GM23248 (cell line): Measurements from ENCODE around the gene KCNG2. TPM values are rescaled to one million over a fixed set of nuclear protein-coding genes. Genes with fewer than 3 reads are reported as not detected.
A peak's percentile ranks its signal among the peaks of the same experiment; 100 is the strongest.

Experiments used
- DNase-seq: peaks from one replicate; pipeline ENCODE4 v3.0.0-alpha.2; 2015
- H2AFZ ChIP-seq: fragments of 200-600 bp; sonication (generic); 2 replicates; pipeline ENCODE4 v1.6.1; 2016; ENCODE audit warnings: antibody characterized with exemption
- H3F3A ChIP-seq: fragments of 200-600 bp; sonication (generic); 2 replicates; pipeline ENCODE4 v1.6.1; 2016; ENCODE audit warnings: mild to moderate bottlenecking, antibody characterized with exemption, mixed run types; ENCODE audit not compliant: insufficient read depth
- H3K27ac ChIP-seq: fragments of 200-600 bp; sonication (generic); 2 replicates; pipeline ENCODE4 v1.5.1; 2016; ENCODE audit warnings: mild to moderate bottlenecking
- H3K27me3 ChIP-seq: fragments of 200-600 bp; sonication (generic); replicated peaks from 2 replicates; pipeline ENCODE4 v1.6.1; 2016; ENCODE audit warnings: mild to moderate bottlenecking; ENCODE audit not compliant: insufficient read depth
- H3K36me3 ChIP-seq: fragments of 200-600 bp; sonication (generic); 2 replicates; pipeline ENCODE4 v1.6.1; 2016; ENCODE audit warnings: low read depth, mild to moderate bottlenecking
- H3K4me1 ChIP-seq: fragments of 200-600 bp; sonication (generic); 2 replicates; pipeline ENCODE4 v1.6.1; 2016; ENCODE audit warnings: mild to moderate bottlenecking; ENCODE audit not compliant: insufficient read depth
- H3K4me2 ChIP-seq: fragments of 200-600 bp; sonication (generic); one replicate; pipeline ENCODE4 v1.6.1; 2016; ENCODE audit warnings: mild to moderate bottlenecking; ENCODE audit not compliant: unreplicated experiment
- H3K4me3 ChIP-seq: fragments of 200-600 bp; sonication (generic); 2 replicates; pipeline ENCODE4 v1.5.1; 2016; ENCODE audit warnings: mild to moderate bottlenecking
- H3K79me2 ChIP-seq: fragments of 200-600 bp; sonication (generic); 2 replicates; pipeline ENCODE4 v1.6.1; 2016; ENCODE audit warnings: mild to moderate bottlenecking; ENCODE audit not compliant: insufficient read depth
- H3K9ac ChIP-seq: fragments of 200-600 bp; sonication (generic); 2 replicates; pipeline ENCODE4 v1.6.1; 2016; ENCODE audit warnings: mild to moderate bottlenecking
- H3K9me2 ChIP-seq: fragments of 200-600 bp; sonication (generic); 2 replicates; pipeline ENCODE4 v1.6.1; 2016; ENCODE audit warnings: mixed run types, mild to moderate bottlenecking, moderate library complexity; ENCODE audit not compliant: insufficient read depth
- H3K9me3 ChIP-seq: fragments of 200-600 bp; sonication (generic); one replicate; pipeline ENCODE4 v1.6.1; 2017; ENCODE audit warnings: low read depth
- H4K20me1 ChIP-seq: fragments of 200-600 bp; sonication (generic); 2 replicates; pipeline ENCODE4 v1.6.0; 2016; ENCODE audit not compliant: insufficient read depth
- EZH2 ChIP-seq: fragments of 200-600 bp; sonication (generic); IDR thresholded peaks from 2 replicates; pipeline ENCODE4 v1.6.1; 2018; ENCODE audit warnings: antibody characterized with exemption, mild to moderate bottlenecking; ENCODE audit not compliant: insufficient read depth, poor library complexity, severe bottlenecking
- EZH2phosphoT487 ChIP-seq: fragments of 200-600 bp; sonication (generic); IDR thresholded peaks from 2 replicates; pipeline ENCODE4 v1.6.1; 2018; ENCODE audit warnings: antibody characterized with exemption, moderate library complexity, mild to moderate bottlenecking, low read depth; ENCODE audit not compliant: insufficient read depth
- WGBS, 2 experiments: methylation state at CpG; one replicate each; pipeline ENCODE4 v1.1.6; 2015 to 2017; ENCODE audit warnings: low lambda C conversion rate in 2 of 2, low coverage in 1 of 2; ENCODE audit errors: missing lambda C conversion rate in 2 of 2; 5-methylcytosine and 5-hydroxymethylcytosine counted together
- in situ Hi-C: fragments of 300-500 bp; cut with MboI; formaldehyde crosslinking; loops from 2 replicates; pipeline ENCODE4 v1.15.0; 2020
- polyA plus RNA-seq: library from polyadenylated mRNA; unstranded; fragments of >200 nt; fragmentation: Nextera tagmentation; extraction: Ambion mirVana; gene quantifications from 2 replicates; pipeline ENCODE4 v1.2.1, GENCODE V29; 2016
- total RNA-seq: library from RNA; depleted of rRNA; stranded (reverse); fragments of >200 nt; shearing (Covaris generic); gene quantifications from 2 replicates; pipeline ENCODE4 v1.2.3, GENCODE V29; 2014

The KCNG2 gene
- total and polyA plus RNA-seq, 2 experiments from 2014 or later, result not detected

GRCh38 chr18:79785831-79786230 is 11.9 kb upstream of the KCNG2 start:
- no peaks in the 10 kb centered on the region for H3K36me3 ChIP-seq
- WGBS, 2 experiments, result 65 to 72% methylated on average over 9 to 11 of the region's 12 CpGs
- no peak overlapping the region for H2AFZ ChIP-seq
- DNase-seq, result no peak
- H3K4me1 ChIP-seq, result peaks cover under 1% of the 10 kb centered on the region; the same call in 1 of the 2 replicates
- H4K20me1 ChIP-seq, result no peaks in the 10 kb centered on the region
- H3K79me2 ChIP-seq, result no peaks in the 10 kb centered on the region
- TF ChIP-seq EZH2 (no peak), EZH2phosphoT487 (no peak)
- no peak overlapping the region for H3K27ac ChIP-seq
- no peaks in the 10 kb centered on the region for H3K9me3 ChIP-seq
- no peak overlapping the region for H3K4me3 ChIP-seq
- H3F3A ChIP-seq, result peaks cover under 1% of the 10 kb centered on the region
- peaks cover 22% of the 10 kb centered on the region for H3K27me3 ChIP-seq
- in situ Hi-C loops, result no loop called here
- H3K9me2 ChIP-seq, result no peaks in the 10 kb centered on the region
- H3K4me2 ChIP-seq, result no peak overlapping the region
- no peak overlapping the region for H3K9ac ChIP-seq

DNA sequence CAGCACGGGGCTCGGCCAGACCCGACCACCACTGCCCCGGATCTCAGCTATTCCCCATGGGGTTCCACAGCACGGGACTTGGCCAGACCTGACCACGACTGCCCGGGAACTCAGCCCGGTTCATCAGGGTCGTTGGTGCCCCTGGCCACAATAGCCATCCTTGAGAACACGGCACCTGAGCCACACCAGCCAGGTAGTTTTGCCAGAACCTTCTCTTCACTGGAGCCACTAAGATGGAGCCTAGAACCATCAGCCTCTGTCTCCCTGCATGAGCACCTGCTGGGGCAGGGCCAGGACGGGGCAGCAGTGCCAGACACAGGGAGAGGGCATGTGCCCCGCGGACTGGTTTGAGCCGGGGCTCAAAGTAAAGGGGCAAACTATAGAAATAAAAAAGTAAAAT is 11.4 kb upstream of the KCNG2 start:
- TF ChIP-seq EZH2phosphoT487 (no peak), EZH2 (no peak)
- H3K4me2 ChIP-seq, result no peak overlapping the region
- no peaks in the 10 kb centered on the region for H3K9me3 ChIP-seq
- H3K36me3 ChIP-seq, result no peaks in the 10 kb centered on the region
- no peak overlapping the region for H2AFZ ChIP-seq
- H3K27ac ChIP-seq, result no peak overlapping the region
- H4K20me1 ChIP-seq, result no peaks in the 10 kb centered on the region
- in situ Hi-C loops, result no loop called here
- H3K9ac ChIP-seq, result no peak overlapping the region
- H3K4me1 ChIP-seq, result peaks cover 6% of the 10 kb centered on the region; the same call in 1 of the 2 replicates
- no peak for DNase-seq
- no peaks in the 10 kb centered on the region for H3K79me2 ChIP-seq
- peaks cover 22% of the 10 kb centered on the region for H3K27me3 ChIP-seq
- no peaks in the 10 kb centered on the region for H3K9me2 ChIP-seq
- no peak overlapping the region for H3K4me3 ChIP-seq
- WGBS, 2 experiments, result 78 to 82% methylated on average over 9 to 14 of the region's 14 CpGs
- peaks cover 5% of the 10 kb centered on the region for H3F3A ChIP-seq

DNA sequence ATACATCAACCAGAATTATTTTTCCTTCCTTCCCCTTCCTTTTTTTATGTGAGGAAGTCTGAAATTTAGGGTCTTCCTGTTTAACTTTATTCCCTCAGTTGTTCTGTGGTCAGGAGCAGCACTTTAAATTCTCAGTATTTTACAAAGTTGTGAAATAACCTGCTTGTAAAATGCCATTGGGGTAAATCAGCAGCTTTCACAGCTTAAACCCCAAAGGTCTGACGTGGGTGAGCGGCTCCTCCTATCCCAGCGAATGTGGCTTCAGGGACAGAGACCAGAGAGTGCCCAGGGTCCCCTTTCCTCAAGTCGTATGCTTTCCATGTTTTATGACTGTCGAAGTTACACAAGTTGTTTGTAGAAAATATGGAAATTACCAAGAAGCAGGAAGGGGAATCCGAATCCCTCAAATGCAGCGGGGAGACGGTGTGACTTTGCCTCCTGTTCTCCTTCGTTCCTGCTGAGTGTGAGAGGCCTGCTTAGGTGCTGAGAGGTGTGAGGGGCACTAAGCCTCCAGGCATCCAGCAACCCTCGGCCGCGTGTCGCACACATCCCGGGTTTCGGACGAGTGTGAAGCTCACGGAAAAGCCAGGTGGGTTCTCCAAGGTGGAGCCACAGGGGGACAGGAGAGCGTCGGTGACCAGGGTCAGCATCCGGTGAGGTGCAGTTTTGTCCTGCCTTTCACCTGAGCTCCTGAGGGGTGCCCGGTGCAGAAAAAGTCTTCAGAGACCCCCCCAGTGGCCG is 10.8 kb upstream of the KCNG2 start:
- Histone ChIP-seq H3K79me2 (no peaks in the 10 kb centered on the region), H3K4me2 (no peak overlapping the region), H3K4me1 (peaks cover 12% of the 10 kb centered on the region; the same call in 1 of the 2 replicates), H3F3A (peaks cover 11% of the 10 kb centered on the region), H4K20me1 (no peaks in the 10 kb centered on the region), H2AFZ (no peak overlapping the region), H3K4me3 (no peak overlapping the region), H3K9ac (no peak overlapping the region), H3K9me2 (no peaks in the 10 kb centered on the region), H3K27ac (no peak overlapping the region), H3K36me3 (no peaks in the 10 kb centered on the region), H3K27me3 (peaks cover 22% of the 10 kb centered on the region), H3K9me3 (no peaks in the 10 kb centered on the region)
- in situ Hi-C loops, result no loop called here
- no peak for TF ChIP-seq EZH2
- TF ChIP-seq EZH2phosphoT487, result no peak
- peak; percentile 59 for DNase-seq
- 55 to 72% methylated on average over 17 to 22 of the region's 22 CpGs for WGBS, 2 experiments

- no peak overlapping the region for H3K27ac ChIP-seq
- no peak for DNase-seq
- H2AFZ ChIP-seq, result peak overlapping the region; percentile 43
- H3F3A ChIP-seq, result peaks cover 14% of the 10 kb centered on the region
- H3K9ac ChIP-seq, result no peak overlapping the region
- peaks cover 14% of the 10 kb centered on the region; the same call in 1 of the 2 replicates for H3K4me1 ChIP-seq
- no peaks in the 10 kb centered on the region for H3K79me2 ChIP-seq
- 0 out of 2 replicates have a peak overlapping the region, but pooled peaks have one; percentile 27 for H3K4me3 ChIP-seq
- peaks cover 22% of the 10 kb centered on the region for H3K27me3 ChIP-seq
- WGBS, 2 experiments, result 71 to 73% methylated on average over 14 to 16 of the region's 16 CpGs
- peak; percentile 67 for TF ChIP-seq EZH2
- TF ChIP-seq EZH2phosphoT487, result no peak; the same call in 1 of the 2 replicates
- in situ Hi-C loops, result no loop called here
- H3K9me2 ChIP-seq, result no peaks in the 10 kb centered on the region
- no peaks in the 10 kb centered on the region for H3K9me3 ChIP-seq
- no peaks in the 10 kb centered on the region for H4K20me1 ChIP-seq
- peak overlapping the region; percentile 22 for H3K4me2 ChIP-seq
- H3K36me3 ChIP-seq, result no peaks in the 10 kb centered on the region
Observed at GRCh38 chr18:79787527-79787864, 10.2 kb upstream of the KCNG2 start.
